ENCODE results near the gene MGAT4B.

- TF ChIP-seq CTCF (IDR thresholded peaks at IDR 0.05; ENCODE audit: insufficient read depth, low read length, poor library complexity, severe bottlenecking) (no peak), EZH2phosphoT487 (conservative IDR thresholded peaks at IDR 0.05; ENCODE audit: low read length) (no peak)
Observed at GRCh38 chr5:179815491-179816249, 9.0 kb upstream of the MGAT4B start.
